Posterior vena cava (tissue), 2 donors: Measurements from ENCODE around the gene KCNJ10. TPM values are rescaled to one million over a fixed set of nuclear protein-coding genes. Genes with fewer than 3 reads are reported as not detected.

Source experiments
- DNase-seq: peaks from one replicate; pipeline ENCODE4 v3.0.0-alpha.2; 2020; ENCODE audit warnings: low spot score
- intact Hi-C, 2 donors: fragments of 100-400 bp; cut with DNase I; formaldehyde crosslinking; loops; one replicate each; pipeline versions ENCODE4 v1.14.1 to v1.14.2; 2022 to 2023
- total RNA-seq, 2 donors: library from RNA; stranded (reverse); fragmentation: NEBNext Ultra II Directional; extraction: Animal tissue kit (Norgen Biotek cat#: 25700); gene quantifications; one replicate each; pipeline ENCODE4 v1.2.1, GENCODE V29; 2021
- donor health status: DM: yes; HTN: yes; CAD: no.
- donor health status: DM: yes; HTN: yes; CAD: no.

Gene KCNJ10
- total RNA-seq, 2 donors from 2014 or later: 0.19 TPM; not detected in 1

GRCh38 chr1:160009801-160010200 is 60.2 kb downstream of the KCNJ10 start:
- no peak for DNase-seq
- intact Hi-C loops: loop anchor here (5.0 to 10.0 kb wide), 2 partner anchors 72 to 215 kb away; no protein-coding TSS in a partner anchor

GRCh38 chr1:160009081-160009480 is 60.9 kb downstream of the KCNJ10 start:
- intact Hi-C loops: loop anchor here (5.0 to 10.0 kb wide), 2 partner anchors 72 to 214 kb away; no protein-coding TSS in a partner anchor
- DNase-seq: no peak

GRCh38 chr1:160007577-160008200 is 62.3 kb downstream of the KCNJ10 start:
- intact Hi-C loops: loop anchor here (5.0 to 10.0 kb wide), 2 partner anchors 70 to 213 kb away; no protein-coding TSS in a partner anchor
- DNase-seq: no peak

- peak; percentile 88 for DNase-seq
- intact Hi-C loops: loop anchor here (5.0 to 10.0 kb wide), 2 partner anchors 69 to 212 kb away; no protein-coding TSS in a partner anchor
Measured at GRCh38 chr1:160006312-160006940, 63.5 kb downstream of the KCNJ10 start.

GRCh38 chr1:160005070-160005469 is 64.9 kb downstream of the KCNJ10 start:
- intact Hi-C loops: loop anchor here (5.0 to 10.0 kb wide), 2 partner anchors 68 to 210 kb away; no protein-coding TSS in a partner anchor
- no peak for DNase-seq

GRCh38 chr1:160004425-160004824 is 65.5 kb downstream of the KCNJ10 start:
- intact Hi-C loops: loop anchor here (5.0 to 10.0 kb wide), 2 partner anchors 62 to 210 kb away; no protein-coding TSS in a partner anchor
- no peak for DNase-seq

- intact Hi-C loops: loop anchor here (5.0 to 10.0 kb wide), 2 partner anchors 62 to 209 kb away; no protein-coding TSS in a partner anchor
- DNase-seq: no peak
Measured at GRCh38 chr1:160004001-160004400, 66.0 kb downstream of the KCNJ10 start.

- DNase-seq: no peak
- intact Hi-C loops: loop anchor here (5.0 to 10.0 kb wide), 2 partner anchors 59 to 207 kb away; no protein-coding TSS in a partner anchor
Measured at GRCh38 chr1:160001440-160001839, 68.5 kb downstream of the KCNJ10 start.

GRCh38 chr1:159999204-159999603 is 70.8 kb downstream of the KCNJ10 start:
- intact Hi-C loops: no loop called here
- no peak for DNase-seq

GRCh38 chr1:159996653-159997052 is 73.3 kb downstream of the KCNJ10 start:
- DNase-seq: no peak
- intact Hi-C loops: no loop called here

- DNase-seq: no peak
Measured at GRCh38 chr1:159994896-159995295, 75.1 kb downstream of the KCNJ10 start.

GRCh38 chr1:159993911-159994310 is 76.0 kb downstream of the KCNJ10 start:
- intact Hi-C loops: no loop called here
- DNase-seq: no peak

More at GRCh38 chr1:159994896-159995295, 75.1 kb downstream of the KCNJ10 start:
- intact Hi-C loops: no loop called here

GRCh38 chr1:159992161-159992560 is 77.8 kb downstream of the KCNJ10 start:
- DNase-seq: no peak
- intact Hi-C loops: no loop called here

GRCh38 chr1:159991513-159991912 is 78.4 kb downstream of the KCNJ10 start:
- intact Hi-C loops: no loop called here
- DNase-seq: no peak

- intact Hi-C loops: no loop called here
- DNase-seq: no peak
Measured at GRCh38 chr1:159990005-159990404, 80.0 kb downstream of the KCNJ10 start.

- intact Hi-C loops: loop anchor here in 1 of 2 donors (10.0 kb wide), 1 partner anchor 445 kb away; no protein-coding TSS in a partner anchor
- no peak for DNase-seq
Measured at GRCh38 chr1:159989581-159989980, 80.4 kb downstream of the KCNJ10 start.

- no peak for DNase-seq
- intact Hi-C loops: loop anchor here in 1 of 2 donors (10.0 kb wide), 1 partner anchor 443 kb away; no protein-coding TSS in a partner anchor
Measured at GRCh38 chr1:159988006-159988405, 82.0 kb downstream of the KCNJ10 start.

- intact Hi-C loops: loop anchor here in 1 of 2 donors (10.0 kb wide), 1 partner anchor 442 kb away; no protein-coding TSS in a partner anchor
- no peak for DNase-seq
Measured at GRCh38 chr1:159987186-159987585, 82.8 kb downstream of the KCNJ10 start.

- DNase-seq: no peak
- intact Hi-C loops: loop anchor here in 1 of 2 donors (10.0 kb wide), 1 partner anchor 442 kb away; no protein-coding TSS in a partner anchor
Measured at GRCh38 chr1:159986531-159986930, 83.4 kb downstream of the KCNJ10 start.

GRCh38 chr1:159986093-159986492 is 83.9 kb downstream of the KCNJ10 start:
- intact Hi-C loops: loop anchor here in 1 of 2 donors (10.0 kb wide), 1 partner anchor 441 kb away; no protein-coding TSS in a partner anchor
- DNase-seq: no peak
